Muscle of leg (tissue), 11 donors: ENCODE results near the gene CDC42BPG. TPM values are rescaled to one million over a fixed set of nuclear protein-coding genes. Genes with fewer than 3 reads are reported as not detected.

Experiments used
- DNase-seq: peaks from one replicate; pipeline ENCODE4 v3.0.0; 2013
- H3K27ac ChIP-seq: one replicate; pipeline ENCODE4 v1.5.1; 2013; ENCODE audit warnings: mild to moderate bottlenecking, low read length, control low read depth
- H3K27me3 ChIP-seq: one replicate; pipeline ENCODE4 v1.6.1; 2013; ENCODE audit warnings: low read length; ENCODE audit not compliant: control insufficient read depth, insufficient read depth
- H3K36me3 ChIP-seq: one replicate; pipeline ENCODE4 v1.6.1; 2013; ENCODE audit warnings: low read length; ENCODE audit not compliant: control insufficient read depth, insufficient read depth
- H3K4me1 ChIP-seq: one replicate; pipeline ENCODE4 v1.6.1; 2013; ENCODE audit warnings: low read length; ENCODE audit not compliant: control insufficient read depth, insufficient read depth
- H3K4me3 ChIP-seq: one replicate; pipeline ENCODE4 v1.5.1; 2013; ENCODE audit warnings: low read length, control low read depth
- H3K9me3 ChIP-seq: replicated peaks from 2 replicates; pipeline ENCODE4 v1.6.1; 2013; ENCODE audit warnings: low read depth, low read length; ENCODE audit not compliant: control insufficient read depth
- WGBS: methylation state at CpG from one replicate; pipeline ENCODE4 v1.1.5; 2013; ENCODE audit warnings: missing lambda C conversion rate; ENCODE audit not compliant: insufficient coverage; 5-methylcytosine and 5-hydroxymethylcytosine counted together
- polyA plus RNA-seq, 8 donors: library from polyadenylated mRNA; unstranded; fragments of 120-200 nt; gene quantifications; one replicate each; pipeline versions ENCODE4 v1.2.1 to v1.2.3, GENCODE V29; 2013; ENCODE audit warnings: inconsistent platforms in 1 of 8, low replicate concordance in 1 of 8; ENCODE audit not compliant: insufficient read length in 8 of 8, insufficient read depth in 1 of 8
- total RNA-seq: library from RNA; stranded (reverse); fragments of 120-200 nt; gene quantifications from one replicate; pipeline ENCODE4 v1.2.4, GENCODE V29; 2013

Gene CDC42BPG
- total and polyA plus RNA-seq, 9 donors: 0.35 to 2.3 (median 0.95) TPM

DNA sequence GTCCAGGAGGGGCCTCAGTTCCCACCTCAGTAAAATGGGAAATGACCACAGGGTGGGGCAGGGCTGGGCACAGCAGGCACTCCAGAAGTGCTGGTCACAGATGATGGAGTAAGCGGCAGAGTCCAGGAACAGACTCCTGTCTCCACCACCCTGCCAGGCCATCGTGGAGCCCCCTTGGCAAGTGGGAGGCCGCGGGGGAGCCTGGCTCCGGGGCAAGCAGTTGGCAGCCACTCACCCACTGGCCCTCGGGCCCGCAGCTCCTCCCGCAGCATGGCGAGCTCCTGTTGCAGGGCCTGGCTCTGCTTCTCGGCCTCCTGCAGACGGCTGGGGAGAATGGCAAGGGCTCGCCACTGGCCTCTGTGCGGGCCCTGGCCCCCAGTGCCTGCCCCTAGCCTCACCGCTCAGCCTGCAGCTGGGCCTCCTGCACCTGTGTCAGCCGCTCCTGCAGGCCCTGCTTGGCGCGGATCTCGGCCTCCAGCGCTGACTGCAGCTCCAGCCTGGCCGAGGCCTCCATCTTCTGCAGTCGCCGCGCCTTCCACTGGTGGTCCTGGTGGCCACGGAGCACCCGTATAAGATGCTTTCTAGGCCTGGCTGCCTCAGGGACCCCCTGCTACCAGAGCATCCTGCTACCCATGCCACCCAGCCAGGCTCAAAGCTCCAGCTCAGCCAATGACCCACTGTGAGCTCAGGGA lies 10.3 kb downstream of the CDC42BPG start:
- no peaks in the 10 kb centered on the region for H3K36me3 ChIP-seq
- H3K27me3 ChIP-seq: no peaks in the 10 kb centered on the region
- DNase-seq: no peak
- H3K4me3 ChIP-seq: no peak overlapping the region
- no peaks in the 10 kb centered on the region for H3K9me3 ChIP-seq
- H3K4me1 ChIP-seq: no peaks in the 10 kb centered on the region
- no peak overlapping the region for H3K27ac ChIP-seq
- WGBS: 87% methylated on average over 24 of the region's 25 CpGs

DNA sequence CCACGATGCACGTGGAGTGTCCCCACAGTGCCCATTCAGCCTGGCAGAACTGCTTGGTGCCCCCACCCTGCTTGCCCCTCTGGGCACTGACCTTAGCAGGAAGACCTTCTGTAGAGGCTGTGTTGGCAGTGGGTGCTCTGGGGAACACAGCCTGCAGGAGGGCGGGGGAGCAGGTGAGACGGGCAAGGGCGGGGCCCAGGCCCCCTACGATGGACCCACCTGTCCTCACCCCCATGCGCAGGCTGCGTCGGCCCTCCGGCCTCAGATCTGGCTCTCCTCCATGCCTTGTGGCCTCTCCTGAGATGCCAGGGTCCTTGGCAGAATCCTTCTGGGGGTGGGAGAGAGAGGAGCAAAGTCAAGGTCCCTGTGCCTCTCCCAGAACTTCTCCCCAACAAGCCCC lies 10.9 kb downstream of the CDC42BPG start:
- H3K27ac ChIP-seq: no peak overlapping the region
- WGBS: 97% methylated on average over 5 of the region's 10 CpGs
- H3K9me3 ChIP-seq: no peaks in the 10 kb centered on the region
- no peak for DNase-seq
- no peaks in the 10 kb centered on the region for H3K27me3 ChIP-seq
- no peaks in the 10 kb centered on the region for H3K4me1 ChIP-seq
- no peak overlapping the region for H3K4me3 ChIP-seq
- no peaks in the 10 kb centered on the region for H3K36me3 ChIP-seq

DNA sequence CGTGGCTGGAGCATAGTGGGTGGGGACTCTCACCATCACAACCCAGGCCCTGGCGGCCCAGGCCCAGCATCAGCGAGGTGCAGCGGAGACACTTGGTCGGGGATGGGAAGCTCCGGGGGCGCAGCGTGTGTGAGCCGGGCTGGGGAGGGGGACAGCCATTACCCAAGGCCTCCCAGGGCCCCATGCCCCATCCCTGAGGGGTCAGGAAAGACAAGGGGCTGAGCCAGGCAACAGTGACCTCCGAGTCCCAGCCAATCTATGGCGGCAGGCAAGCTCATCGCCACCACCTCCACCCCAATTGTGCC lies 11.3 kb downstream of the CDC42BPG start:
- Histone ChIP-seq H3K4me1 (no peaks in the 10 kb centered on the region), H3K9me3 (no peaks in the 10 kb centered on the region), H3K27me3 (no peaks in the 10 kb centered on the region), H3K27ac (no peak overlapping the region), H3K36me3 (no peaks in the 10 kb centered on the region), H3K4me3 (no peak overlapping the region)
- 80% methylated on average over 1 of the region's 12 CpGs for WGBS
- no peak for DNase-seq

DNA sequence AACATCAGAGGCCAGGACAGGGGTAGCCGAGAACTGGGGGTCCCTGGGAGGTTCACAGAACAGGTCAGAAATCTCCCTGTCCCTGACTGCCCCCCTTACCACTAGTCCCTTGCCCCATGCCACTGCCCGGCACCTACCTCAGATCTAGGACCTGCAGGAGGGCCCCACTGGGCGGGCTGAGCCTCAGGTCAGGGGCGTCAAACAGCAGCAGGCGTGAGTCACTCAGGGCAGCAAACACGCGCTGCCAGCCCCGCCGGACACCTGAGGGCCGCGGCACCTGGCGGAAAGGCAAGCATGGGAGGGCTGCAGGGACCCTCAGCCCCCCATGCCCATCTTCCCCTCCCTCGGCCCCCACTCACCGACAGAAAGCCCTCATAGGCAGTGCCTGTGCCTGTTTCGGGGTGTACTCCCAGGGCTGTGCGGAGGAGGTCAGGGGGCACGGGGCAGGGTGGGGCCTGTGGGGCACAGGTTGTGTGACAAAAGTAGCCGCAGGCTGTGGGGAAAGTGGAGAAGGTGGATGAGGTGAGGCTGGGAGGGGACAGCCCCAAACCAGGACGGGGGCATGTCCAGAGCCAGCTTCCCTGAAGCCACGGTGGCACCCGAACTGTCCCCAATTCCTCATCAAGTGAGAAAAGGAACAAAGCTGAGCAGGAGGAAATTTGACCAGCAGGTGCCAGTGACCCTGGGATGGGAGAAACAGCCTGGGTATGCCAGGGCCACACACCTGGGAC lies 11.8 kb downstream of the CDC42BPG start:
- no peaks in the 10 kb centered on the region for H3K4me1 ChIP-seq
- H3K36me3 ChIP-seq: no peaks in the 10 kb centered on the region
- 92% methylated on average over 16 of the region's 21 CpGs for WGBS
- no peak overlapping the region for H3K4me3 ChIP-seq
- H3K9me3 ChIP-seq: no peaks in the 10 kb centered on the region
- no peaks in the 10 kb centered on the region for H3K27me3 ChIP-seq
- DNase-seq: no peak
- H3K27ac ChIP-seq: no peak overlapping the region

DNA sequence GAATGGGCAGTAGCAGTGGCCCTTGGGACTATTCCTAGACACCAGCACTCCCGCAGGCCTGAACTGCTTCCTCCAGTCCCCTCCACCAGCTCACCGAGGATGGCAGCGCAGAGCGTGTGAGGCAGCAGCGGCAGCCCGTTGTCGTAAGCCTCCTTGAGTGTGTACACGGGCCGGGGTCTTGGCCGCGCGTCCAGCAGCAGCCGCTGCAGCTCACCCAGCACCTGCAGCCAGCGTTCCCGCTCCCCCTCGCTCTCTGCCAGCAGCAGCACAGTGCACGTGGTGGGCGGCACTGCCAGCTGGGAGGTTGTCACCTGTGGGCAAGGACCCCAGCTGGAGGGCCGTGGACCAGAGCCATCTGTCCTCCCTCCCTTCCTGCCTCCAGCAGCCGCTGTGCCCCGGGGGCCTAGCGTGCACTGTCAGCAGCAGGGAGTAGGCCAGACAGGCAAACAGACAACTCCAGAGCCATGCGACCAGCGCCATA lies 13.0 kb downstream of the CDC42BPG start:
- WGBS: 74% methylated on average over 22 of the region's 24 CpGs
- Histone ChIP-seq H3K9me3 (no peaks in the 10 kb centered on the region), H3K4me3 (no peak overlapping the region), H3K27me3 (no peaks in the 10 kb centered on the region), H3K36me3 (no peaks in the 10 kb centered on the region), H3K27ac (no peak overlapping the region), H3K4me1 (peaks cover 5% of the 10 kb centered on the region)
- no peak for DNase-seq

DNA sequence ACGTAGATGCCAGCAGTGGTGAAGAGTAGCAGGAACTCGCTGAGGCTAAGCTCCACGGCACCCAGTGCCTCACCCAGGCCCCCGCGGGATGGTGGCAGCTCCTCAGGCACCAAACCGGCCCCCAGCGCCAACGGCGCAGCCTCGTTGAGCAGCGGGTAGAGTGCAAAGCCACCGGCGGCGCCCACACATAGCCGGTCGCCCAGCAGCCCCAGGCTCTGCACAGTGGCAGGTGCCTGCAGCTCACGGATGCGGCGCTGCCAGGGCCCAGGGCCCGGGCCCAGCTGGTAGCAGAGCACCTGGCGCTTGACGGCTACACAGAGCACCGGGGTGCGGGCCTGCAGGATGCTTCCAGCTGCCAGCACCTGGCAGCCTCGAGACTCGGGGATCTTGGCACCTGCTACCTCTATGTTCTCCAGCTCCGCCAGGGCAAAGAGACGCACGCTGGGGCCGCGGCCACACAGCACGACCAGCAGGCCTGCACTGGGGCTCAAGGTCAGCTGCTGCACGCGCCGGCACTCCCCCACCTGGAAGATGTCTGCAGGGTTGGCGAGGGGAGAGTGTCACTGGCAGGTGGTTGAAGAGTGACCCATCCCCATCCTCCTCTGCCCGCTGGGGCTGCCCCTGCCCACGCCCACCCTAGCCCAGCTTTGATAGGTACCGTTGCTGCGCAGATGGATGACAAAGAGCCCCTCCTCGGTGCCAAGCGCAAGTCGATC lies 14.8 kb downstream of the CDC42BPG start:
- 85% methylated on average over 36 of the region's 43 CpGs for WGBS
- DNase-seq: no peak
- Histone ChIP-seq H3K36me3 (no peaks in the 10 kb centered on the region), H3K27ac (no peak overlapping the region), H3K4me3 (no peak overlapping the region), H3K27me3 (no peaks in the 10 kb centered on the region), H3K9me3 (no peaks in the 10 kb centered on the region), H3K4me1 (peaks cover 5% of the 10 kb centered on the region)

DNA sequence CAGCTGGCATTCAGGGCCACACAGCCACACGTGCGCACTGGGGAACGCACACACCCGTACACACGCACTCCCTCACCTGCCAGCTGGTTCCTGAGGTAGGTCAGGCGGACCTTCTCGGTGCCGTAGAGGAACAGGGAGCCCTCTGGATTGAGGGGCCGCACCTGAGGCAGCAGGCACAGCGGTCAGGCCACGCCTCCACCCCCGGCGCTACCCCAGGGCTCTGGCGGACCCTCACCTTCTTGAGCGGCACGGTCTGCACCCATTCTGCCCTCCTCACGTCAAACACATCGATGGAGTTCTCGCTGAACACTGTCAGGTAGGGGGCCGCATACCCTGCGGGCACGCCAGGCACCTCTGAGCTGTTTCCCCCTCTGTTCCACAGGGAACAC lies 17.0 kb downstream of the CDC42BPG start:
- H3K9me3 ChIP-seq: no peaks in the 10 kb centered on the region
- H3K27ac ChIP-seq: no peak overlapping the region
- peaks cover 5% of the 10 kb centered on the region for H3K4me1 ChIP-seq
- DNase-seq: no peak
- H3K36me3 ChIP-seq: no peaks in the 10 kb centered on the region
- no peaks in the 10 kb centered on the region for H3K27me3 ChIP-seq
- 86% methylated on average over 17 of the region's 22 CpGs for whole genome bisulfite sequencing
- no peak overlapping the region for H3K4me3 ChIP-seq

DNA sequence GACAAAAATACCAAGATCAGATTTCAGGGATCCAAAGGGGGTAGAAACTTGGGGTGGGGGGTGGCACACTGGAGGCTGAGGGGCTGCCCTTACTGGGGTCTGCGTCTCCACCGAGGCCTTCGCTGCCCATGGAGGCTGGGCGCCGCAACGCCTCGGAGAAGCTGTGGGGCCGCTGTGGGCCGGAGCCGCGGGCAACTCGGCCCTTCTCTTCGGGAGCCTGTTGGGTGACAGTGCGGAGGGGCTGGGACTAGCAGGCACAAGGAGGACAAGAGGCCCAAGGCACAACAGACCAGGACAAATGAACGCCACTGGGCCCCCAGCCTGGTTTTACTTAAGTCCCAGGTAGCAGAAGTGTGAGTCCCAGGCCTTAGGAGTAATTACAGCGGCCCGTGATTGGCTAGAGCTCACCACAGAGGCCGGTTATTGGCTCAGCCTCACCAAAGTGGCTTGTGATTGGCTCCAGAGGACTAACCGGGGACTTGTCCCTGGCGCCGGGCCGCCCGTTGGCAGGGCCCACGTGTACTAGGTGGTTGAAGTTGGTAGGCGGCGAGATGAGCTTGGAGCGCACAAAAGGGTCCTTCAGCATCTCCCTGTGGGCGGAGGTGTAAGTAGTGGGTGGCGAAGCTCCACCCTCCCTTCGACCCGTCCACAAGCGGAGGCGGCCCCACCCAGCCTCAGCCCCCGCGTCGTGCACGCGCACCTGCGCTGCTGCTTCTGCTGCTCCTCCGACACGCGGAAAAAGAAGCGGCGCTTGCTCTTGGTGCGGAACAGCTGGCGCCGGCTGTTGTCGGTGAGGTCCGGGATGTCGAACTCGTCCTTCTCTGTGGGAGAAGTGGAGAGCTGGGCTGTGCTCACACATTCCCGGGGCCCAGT lies 17.6 kb downstream of the CDC42BPG start:
- Histone ChIP-seq H3K27me3 (no peaks in the 10 kb centered on the region), H3K4me1 (peaks cover 5% of the 10 kb centered on the region), H3K36me3 (no peaks in the 10 kb centered on the region), H3K4me3 (no peak overlapping the region), H3K27ac (no peak overlapping the region), H3K9me3 (no peaks in the 10 kb centered on the region)
- DNase-seq: no peak
- WGBS: 80% methylated on average over 46 of the region's 52 CpGs

DNA sequence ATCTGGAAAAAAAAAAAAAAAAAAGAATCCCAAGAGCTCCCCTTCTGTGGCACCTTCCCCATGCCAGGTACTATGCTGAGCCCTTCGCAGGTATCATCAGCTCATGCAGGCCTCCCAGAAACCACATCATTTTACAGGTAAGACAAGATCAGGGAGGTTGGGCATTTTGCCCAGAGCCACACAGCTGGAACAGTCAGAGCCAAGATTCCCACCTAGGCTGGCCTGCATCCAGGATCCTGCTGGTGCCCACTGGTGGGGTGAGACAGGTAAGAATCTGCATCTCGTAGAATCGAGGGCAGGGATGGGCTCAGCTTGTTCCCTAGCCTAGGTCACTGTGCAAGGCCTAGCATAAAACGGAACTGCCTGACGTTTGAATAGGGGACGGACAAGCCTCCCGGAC lies 18.4 kb downstream of the CDC42BPG start:
- H3K9me3 ChIP-seq: no peaks in the 10 kb centered on the region
- no peaks in the 10 kb centered on the region for H3K27me3 ChIP-seq
- H3K27ac ChIP-seq: no peak overlapping the region
- 79% methylated on average over 6 of the region's 7 CpGs for WGBS
- H3K4me3 ChIP-seq: no peak overlapping the region
- DNase-seq: no peak
- no peaks in the 10 kb centered on the region for H3K36me3 ChIP-seq
- H3K4me1 ChIP-seq: peaks cover 5% of the 10 kb centered on the region
